GM12865 (cell line): ENCODE results near the gene LTB4R.

Experiments
- DNase-seq: peaks from one replicate; pipeline ENCODE4 v3.0.0; 2010; ENCODE audit warnings: low read depth
- H3K4me3 ChIP-seq: 2 replicates; pipeline ENCODE4 v1.5.1; 2011; ENCODE audit warnings: mild to moderate bottlenecking, low read depth, low read length, control low read depth
- CTCF ChIP-seq: IDR thresholded peaks from 2 replicates; pipeline ENCODE4 v1.5.1; 2011; ENCODE audit warnings: low read length, control low read depth, low read depth, inconsistent platforms; ENCODE audit not compliant: insufficient read depth; ENCODE audit errors: missing control alignments

LTB4R gene

GRCh38 chr14:24267516-24267915, 43.8 kb upstream of the LTB4R start:
- TF ChIP-seq CTCF: no peak
- no peak for DNase-seq

GRCh38 chr14:24268225-24268624, 43.1 kb upstream of the LTB4R start:
- no peak for DNase-seq
- H3K4me3 ChIP-seq: no peak overlapping the region
- TF ChIP-seq CTCF: no peak

More at GRCh38 chr14:24267516-24267915, 43.8 kb upstream of the LTB4R start:
- H3K4me3 ChIP-seq: no peak overlapping the region

- TF ChIP-seq CTCF: no peak
- H3K4me3 ChIP-seq: no peak overlapping the region
- no peak for DNase-seq
Observed at GRCh38 chr14:24269368-24269767, 41.9 kb upstream of the LTB4R start.

- H3K4me3 ChIP-seq: no peak overlapping the region; the same call in 1 of the 2 replicates
- no peak for TF ChIP-seq CTCF
Observed at GRCh38 chr14:24269910-24270536, 41.3 kb upstream of the LTB4R start.

GRCh38 chr14:24270537-24271133, 40.7 kb upstream of the LTB4R start:
- DNase-seq: no peak
- no peak for TF ChIP-seq CTCF
- peak overlapping the region; percentile 92 for H3K4me3 ChIP-seq

More at GRCh38 chr14:24269910-24270536, 41.3 kb upstream of the LTB4R start:
- no peak for DNase-seq

- TF ChIP-seq CTCF: peak; percentile 88
- DNase-seq: peak; percentile 98
- peak within 1 kb of the TSS; percentile 92 for H3K4me3 ChIP-seq
Observed at GRCh38 chr14:24271134-24271833, 40.0 kb upstream of the LTB4R start, which contains the start of gene RABGGTA. Gene RABGGTA (minus strand): TSS chr14:24271597. CDS start chr14:24271115, 482 bp downstream.
